ENCODE data around the gene NACC1.

GRCh38 chr19:13092606-13093235, 25.3 kb upstream of the NACC1 start:
- TF ChIP-seq CTCF (conservative IDR thresholded peaks at IDR 0.05; ENCODE audit: low read length) (no peak), EZH2phosphoT487 (IDR thresholded peaks at IDR 0.05; ENCODE audit: borderline replicate concordance) (no peak)

Data from Loucy (cell line).